ENCODE data around the gene INPP5E. TPM values are rescaled to one million over a fixed set of nuclear protein-coding genes. Genes with fewer than 3 reads are reported as not detected.
A peak's percentile ranks its signal among the peaks of the same experiment; 100 is the strongest.

INPP5E gene
- total RNA-seq, 1 donor from 2014 or later = 13.2 TPM

GRCh38 chr9:136423432-136424146 is 16.1 kb downstream of the INPP5E start:
- Mint-ChIP-seq H3K27me3 (ENCODE audit: low read depth) (no peaks in the 10 kb centered on the region), H3K27ac (ENCODE audit: unreplicated experiment) (no peak overlapping the region), H3K4me3 (ENCODE audit: unreplicated experiment) (no peak overlapping the region), H3K9me3 (ENCODE audit: low read depth) (no peaks in the 10 kb centered on the region), H3K36me3 (ENCODE audit: low read depth) (peaks cover 12% of the 10 kb centered on the region), H3K4me1 (ENCODE audit: low read depth) (no peaks in the 10 kb centered on the region)
- peak; percentile 82 for DNase-seq (ENCODE audit: low spot score)
- no peak for TF ChIP-seq CTCF (IDR thresholded peaks at IDR 0.05)

- Mint-ChIP-seq H3K9me3 (ENCODE audit: low read depth) (no peaks in the 10 kb centered on the region), H3K4me3 (ENCODE audit: unreplicated experiment) (no peak overlapping the region), H3K27me3 (ENCODE audit: low read depth) (no peaks in the 10 kb centered on the region), H3K4me1 (ENCODE audit: low read depth) (no peaks in the 10 kb centered on the region), H3K36me3 (ENCODE audit: low read depth) (peaks cover 14% of the 10 kb centered on the region), H3K27ac (ENCODE audit: unreplicated experiment) (no peak overlapping the region)
- no peak for TF ChIP-seq CTCF (IDR thresholded peaks at IDR 0.05)
- DNase-seq (ENCODE audit: low spot score) = no peak
Observed at GRCh38 chr9:136422876-136423275, 16.8 kb downstream of the INPP5E start.

- Mint-ChIP-seq H3K9me3 (ENCODE audit: low read depth) (no peaks in the 10 kb centered on the region), H3K4me1 (ENCODE audit: low read depth) (no peaks in the 10 kb centered on the region), H3K4me3 (ENCODE audit: unreplicated experiment) (no peak overlapping the region), H3K27ac (ENCODE audit: unreplicated experiment) (no peak overlapping the region), H3K36me3 (ENCODE audit: low read depth) (peaks cover 20% of the 10 kb centered on the region), H3K27me3 (ENCODE audit: low read depth) (no peaks in the 10 kb centered on the region)
- TF ChIP-seq CTCF (IDR thresholded peaks at IDR 0.05) = no peak
- no peak for DNase-seq (ENCODE audit: low spot score)
Observed at GRCh38 chr9:136421791-136422190, 17.9 kb downstream of the INPP5E start.

- H3K36me3 Mint-ChIP-seq (ENCODE audit: low read depth) = peaks cover 30% of the 10 kb centered on the region
- H3K27me3 Mint-ChIP-seq (ENCODE audit: low read depth) = no peaks in the 10 kb centered on the region
- no peaks in the 10 kb centered on the region for H3K9me3 Mint-ChIP-seq (ENCODE audit: low read depth)
- H3K4me3 Mint-ChIP-seq (ENCODE audit: unreplicated experiment) = no peak overlapping the region
- TF ChIP-seq CTCF (IDR thresholded peaks at IDR 0.05) = no peak
- no peak for DNase-seq (ENCODE audit: low spot score)
- H3K27ac Mint-ChIP-seq (ENCODE audit: unreplicated experiment) = no peak overlapping the region
- H3K4me1 Mint-ChIP-seq (ENCODE audit: low read depth) = no peaks in the 10 kb centered on the region
Observed at GRCh38 chr9:136419092-136419420, 20.6 kb downstream of the INPP5E start.

- no peak for DNase-seq (ENCODE audit: low spot score)
- H3K27ac Mint-ChIP-seq (ENCODE audit: unreplicated experiment) = peak overlapping the region; percentile 41
- no peaks in the 10 kb centered on the region for H3K4me1 Mint-ChIP-seq (ENCODE audit: low read depth)
- H3K36me3 Mint-ChIP-seq (ENCODE audit: low read depth) = peaks cover 32% of the 10 kb centered on the region
- H3K4me3 Mint-ChIP-seq (ENCODE audit: unreplicated experiment) = no peak overlapping the region
- H3K27me3 Mint-ChIP-seq (ENCODE audit: low read depth) = no peaks in the 10 kb centered on the region
- TF ChIP-seq CTCF (IDR thresholded peaks at IDR 0.05) = no peak
- H3K9me3 Mint-ChIP-seq (ENCODE audit: low read depth) = no peaks in the 10 kb centered on the region
Observed at GRCh38 chr9:136418182-136419091, 21.2 kb downstream of the INPP5E start.
